BJ (cell line): ENCODE data around the gene TSPAN15. TPM values are rescaled to one million over a fixed set of nuclear protein-coding genes. Genes with fewer than 3 reads are reported as not detected.

ENCODE experiments used
- CTCF ChIA-PET: fragments of 350-600 bp; formaldehyde crosslinking; extraction: SDS; loops from one replicate; lab custom pipeline; 2021; ENCODE audit warnings: antibody characterized with exemption, inconsistent platforms; lab: Yijun Ruan, JAX
- POLR2A ChIA-PET: fragments of 300-600 bp; sonication (Branson Sonifier 250); formaldehyde crosslinking; extraction: SDS; loops from one replicate; lab custom pipeline; 2021; ENCODE audit warnings: antibody characterized with exemption; lab: Charles Lee
- DNase-seq: peaks from one replicate; pipeline ENCODE4 v3.0.0-alpha.2; 2011; ENCODE audit warnings: low read depth
- H3K27me3 ChIP-seq: 2 replicates; pipeline ENCODE4 v1.6.0; 2011; ENCODE audit warnings: low read length; ENCODE audit not compliant: control insufficient read depth, insufficient read depth
- H3K36me3 ChIP-seq: 2 replicates; pipeline ENCODE4 v1.5.1; 2011; ENCODE audit warnings: low read length; ENCODE audit not compliant: control insufficient read depth, insufficient read depth
- H3K4me3 ChIP-seq: 2 replicates; pipeline ENCODE4 v1.5.1; 2011; ENCODE audit warnings: low read depth, mild to moderate bottlenecking, control low read depth, low read length
- polyA plus RNA-seq: library from polyadenylated mRNA; depleted of rRNA; stranded (reverse); fragments of >200 nt; gene quantifications from 2 replicates; pipeline ENCODE4 v1.2.3, GENCODE V29; 2011
- TF ChIP-seq, protein P1 (sequence below): IDR thresholded peaks from 2 replicates; pipeline ENCODE4 v1.5.1; 2011; ENCODE audit warnings: low read depth, mild to moderate bottlenecking, control low read depth, inconsistent platforms, low read length, moderate library complexity; ENCODE audit not compliant: insufficient read depth

Gene TSPAN15
- polyA plus RNA-seq, 1 experiment = 0.94 TPM

DNA sequence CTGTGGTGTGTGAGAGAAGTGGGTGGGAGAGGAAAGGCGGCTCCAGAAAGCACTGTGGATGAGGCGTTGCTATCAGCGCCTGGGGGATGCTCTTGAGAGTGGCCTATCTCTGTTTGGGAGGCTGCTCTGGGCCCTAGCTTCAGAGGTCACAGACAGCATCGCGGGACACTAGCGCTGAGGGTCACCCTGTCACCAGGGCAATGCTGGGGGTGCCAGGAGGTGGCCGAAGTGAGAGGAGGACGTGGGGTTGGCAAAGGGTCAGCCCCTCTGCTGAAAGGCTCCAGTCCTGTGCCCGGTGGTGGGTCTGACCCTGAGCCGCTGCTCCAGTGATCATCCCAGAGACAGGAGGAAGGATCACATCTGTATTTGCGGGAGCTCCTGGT, 31.5 kb upstream of the TSPAN15 start:
- TF ChIP-seq, protein P1, sequence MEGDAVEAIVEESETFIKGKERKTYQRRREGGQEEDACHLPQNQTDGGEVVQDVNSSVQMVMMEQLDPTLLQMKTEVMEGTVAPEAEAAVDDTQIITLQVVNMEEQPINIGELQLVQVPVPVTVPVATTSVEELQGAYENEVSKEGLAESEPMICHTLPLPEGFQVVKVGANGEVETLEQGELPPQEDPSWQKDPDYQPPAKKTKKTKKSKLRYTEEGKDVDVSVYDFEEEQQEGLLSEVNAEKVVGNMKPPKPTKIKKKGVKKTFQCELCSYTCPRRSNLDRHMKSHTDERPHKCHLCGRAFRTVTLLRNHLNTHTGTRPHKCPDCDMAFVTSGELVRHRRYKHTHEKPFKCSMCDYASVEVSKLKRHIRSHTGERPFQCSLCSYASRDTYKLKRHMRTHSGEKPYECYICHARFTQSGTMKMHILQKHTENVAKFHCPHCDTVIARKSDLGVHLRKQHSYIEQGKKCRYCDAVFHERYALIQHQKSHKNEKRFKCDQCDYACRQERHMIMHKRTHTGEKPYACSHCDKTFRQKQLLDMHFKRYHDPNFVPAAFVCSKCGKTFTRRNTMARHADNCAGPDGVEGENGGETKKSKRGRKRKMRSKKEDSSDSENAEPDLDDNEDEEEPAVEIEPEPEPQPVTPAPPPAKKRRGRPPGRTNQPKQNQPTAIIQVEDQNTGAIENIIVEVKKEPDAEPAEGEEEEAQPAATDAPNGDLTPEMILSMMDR = no peak

GRCh38 chr10:69421611-69422308, 29.5 kb upstream of the TSPAN15 start:
- ChIA-PET POLR2A (no interaction called here), CTCF (interaction anchor here (0.9 to 1.4 kb wide), 4 partner anchors 12 to 93 kb away, joined by 3 to 4 read pairs (median 4); no protein-coding TSS in a partner anchor)
- no peaks in the 10 kb centered on the region for H3K36me3 ChIP-seq
- peaks cover 13% of the 10 kb centered on the region for H3K27me3 ChIP-seq
- no peak for DNase-seq
- TF ChIP-seq, protein P1 = no peak
- H3K4me3 ChIP-seq = no peak overlapping the region

More for the DNA sequence above, 31.5 kb upstream of the TSPAN15 start:
- Histone ChIP-seq H3K36me3 (no peaks in the 10 kb centered on the region), H3K27me3 (peaks cover 18% of the 10 kb centered on the region), H3K4me3 (no peak overlapping the region)
- POLR2A ChIA-PET = no interaction called here
- no peak for DNase-seq
- CTCF ChIA-PET = interaction anchor here (1.6 to 3.6 kb wide), 2 partner anchors 87 to 96 kb away, joined by 4 to 16 read pairs; no protein-coding TSS in a partner anchor

DNA sequence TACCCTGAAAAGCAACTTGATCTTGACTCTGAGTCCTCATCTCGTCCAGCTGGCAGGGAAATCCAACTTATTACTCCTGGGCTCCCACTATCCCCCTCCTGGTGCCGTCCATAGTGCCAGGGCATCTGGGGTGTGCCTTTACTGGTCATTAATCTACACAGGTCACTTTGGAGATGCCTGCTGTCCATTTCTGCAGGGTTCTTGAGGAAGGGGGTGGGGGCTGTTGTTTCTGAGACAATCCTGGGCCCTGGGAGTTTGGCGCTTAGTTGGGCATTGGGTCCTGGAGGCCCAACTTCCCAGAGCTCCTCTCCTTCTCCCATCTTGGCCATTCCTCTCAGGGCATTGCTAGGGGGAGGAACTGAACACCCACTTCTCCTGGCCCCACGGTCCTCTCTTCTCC, 28.6 kb upstream of the TSPAN15 start:
- ChIA-PET CTCF (interaction anchor here (1.1 to 8.3 kb wide), 4 partner anchors 11 to 92 kb away, joined by 3 to 112 read pairs (median 4); no protein-coding TSS in a partner anchor), POLR2A (no interaction called here)
- Histone ChIP-seq H3K4me3 (no peak overlapping the region), H3K36me3 (no peaks in the 10 kb centered on the region), H3K27me3 (peaks cover 10% of the 10 kb centered on the region)
- TF ChIP-seq, protein P1 = no peak
- no peak for DNase-seq

GRCh38 chr10:69425041-69425440, 26.2 kb upstream of the TSPAN15 start:
- CTCF ChIA-PET = interaction anchor here (1.1 to 8.3 kb wide), 7 partner anchors 8 to 327 kb away, joined by 4 to 112 read pairs (median 4); partner anchors contain the start of gene TACR2
- H3K36me3 ChIP-seq = no peaks in the 10 kb centered on the region
- DNase-seq = no peak
- TF ChIP-seq, protein P1 = no peak
- POLR2A ChIA-PET = no interaction called here
- H3K27me3 ChIP-seq = peaks cover 10% of the 10 kb centered on the region
- no peak overlapping the region for H3K4me3 ChIP-seq

DNA sequence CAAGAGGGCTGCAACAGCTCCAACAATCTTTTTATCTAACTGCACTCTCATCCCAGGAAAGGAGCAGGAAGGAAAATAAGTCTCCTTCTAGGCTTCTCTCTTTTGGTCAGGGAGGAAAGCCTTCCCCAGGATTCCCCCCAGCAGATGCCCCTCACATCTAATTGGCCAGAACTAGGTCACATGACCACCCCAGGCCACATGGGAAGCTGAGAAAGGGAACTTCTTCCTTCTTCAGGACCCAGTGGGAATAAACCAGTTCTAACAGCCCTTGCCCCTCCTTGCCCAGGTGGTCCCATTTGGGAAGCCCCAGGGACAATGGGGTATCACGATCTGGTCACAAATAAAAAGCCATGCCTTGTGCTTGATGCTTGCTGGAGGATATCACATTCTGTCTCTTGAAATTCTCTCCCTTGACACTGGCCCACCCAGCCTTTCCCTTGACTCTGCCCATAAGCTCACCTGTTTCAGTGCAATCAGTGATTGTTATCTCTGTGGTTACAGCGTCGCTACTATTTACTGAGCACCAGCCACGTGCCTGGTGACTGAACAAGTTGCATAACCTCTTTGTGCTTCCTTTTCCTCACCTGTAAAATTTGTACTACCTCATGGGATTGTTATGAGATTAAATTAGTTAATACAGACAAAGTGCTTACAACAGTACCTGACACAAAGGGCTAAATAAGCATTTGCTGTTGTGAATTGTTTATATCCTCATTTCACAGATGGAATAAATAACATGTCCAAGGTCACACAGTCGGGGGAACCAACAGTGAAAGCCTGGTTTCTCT, 25.6 kb upstream of the TSPAN15 start:
- TF ChIP-seq, protein P1 = no peak
- DNase-seq = no peak
- ChIA-PET POLR2A (no interaction called here), CTCF (interaction anchor here (1.1 to 8.3 kb wide), 7 partner anchors 8 to 328 kb away, joined by 4 to 112 read pairs (median 4); partner anchors contain the start of gene TACR2)
- Histone ChIP-seq H3K27me3 (peaks cover 10% of the 10 kb centered on the region), H3K4me3 (no peak overlapping the region), H3K36me3 (no peaks in the 10 kb centered on the region)
